Bronchial epithelial cell (primary cell): ENCODE measurements around the gene MAPK8IP3. TPM values are rescaled to one million over a fixed set of nuclear protein-coding genes. Genes with fewer than 3 reads are reported as not detected.

ENCODE experiments used
- DNase-seq: peaks from one replicate; pipeline ENCODE4 v3.0.0-alpha.2; 2010; ENCODE audit warnings: low read depth
- FAIRE-seq: peaks from 2 replicates; lab custom pipeline; 2011; peaks lifted over from hg19 to GRCh38; lab: Jason Lieb, UNC
- H3K27me3 ChIP-seq: 2 replicates; pipeline ENCODE4 v1.5.1; 2011; ENCODE audit warnings: low read length; ENCODE audit not compliant: control insufficient read depth, insufficient read depth
- H3K36me3 ChIP-seq: 2 replicates; pipeline ENCODE4 v1.5.1; 2011; ENCODE audit warnings: low read length; ENCODE audit not compliant: control insufficient read depth, insufficient read depth
- H3K4me3 ChIP-seq: 2 replicates; pipeline ENCODE4 v1.5.1; 2011; ENCODE audit warnings: mild to moderate bottlenecking, low read depth, low read length, control low read depth
- CTCF ChIP-seq: IDR thresholded peaks from 2 replicates; pipeline ENCODE4 v1.5.1; 2011; ENCODE audit warnings: mild to moderate bottlenecking, moderate library complexity, low read length, control low read depth, inconsistent platforms; ENCODE audit not compliant: insufficient read depth, severe bottlenecking
- total RNA-seq: library from RNA; depleted of rRNA; stranded (reverse); fragments of >200 nt; gene quantifications from 2 replicates; pipeline ENCODE4 v1.2.1, GENCODE V29; 2014

The MAPK8IP3 gene
- total RNA-seq, 1 donor from 2014 or later = 24.5 TPM

GRCh38 chr16:1674751-1675664 lies 31.0 kb upstream of the MAPK8IP3 start:
- Histone ChIP-seq H3K4me3 (no peak overlapping the region), H3K27me3 (no peaks in the 10 kb centered on the region), H3K36me3 (peaks cover 30% of the 10 kb centered on the region)
- FAIRE-seq = no peak
- peak; percentile 52 for DNase-seq
- no peak for TF ChIP-seq CTCF

- DNase-seq (no peak), FAIRE-seq (no peak)
- Histone ChIP-seq H3K27me3 (no peaks in the 10 kb centered on the region), H3K4me3 (no peak overlapping the region), H3K36me3 (peaks cover 23% of the 10 kb centered on the region)
- TF ChIP-seq CTCF = no peak
Measured at GRCh38 chr16:1676661-1677060, 29.3 kb upstream of the MAPK8IP3 start.

- peaks cover 24% of the 10 kb centered on the region for H3K36me3 ChIP-seq
- FAIRE-seq (no peak), DNase-seq (no peak)
- no peaks in the 10 kb centered on the region for H3K27me3 ChIP-seq
- no peak for TF ChIP-seq CTCF
- no peak overlapping the region for H3K4me3 ChIP-seq
Measured at GRCh38 chr16:1677339-1677738, 28.7 kb upstream of the MAPK8IP3 start.

GRCh38 chr16:1677942-1678499 lies 28.0 kb upstream of the MAPK8IP3 start, which contains the start of gene JPT2:
Gene JPT2, plus strand, starts transcription at chr16:1678279. Its CDS starts 34 bp downstream, at chr16:1678313.
- Histone ChIP-seq H3K27me3 (no peaks in the 10 kb centered on the region), H3K36me3 (peaks cover 20% of the 10 kb centered on the region), H3K4me3 (peak within 1 kb of the TSS; percentile 94)
- peak; percentile 94 for DNase-seq
- FAIRE-seq = no peak
- TF ChIP-seq CTCF = no peak

GRCh38 chr16:1678500-1679098 lies 27.4 kb upstream of the MAPK8IP3 start:
- FAIRE-seq = no peak
- peak; percentile 23 for TF ChIP-seq CTCF
- DNase-seq = peak; percentile 45
- peaks cover 18% of the 10 kb centered on the region for H3K36me3 ChIP-seq
- H3K4me3 ChIP-seq = peak overlapping the region; percentile 94
- H3K27me3 ChIP-seq = no peaks in the 10 kb centered on the region
